Cardiac muscle cell (in vitro differentiated cells and primary cell): ENCODE measurements around the gene RFFL. TPM values are rescaled to one million over a fixed set of nuclear protein-coding genes. Genes with fewer than 3 reads are reported as not detected.
"Not testable (repeated sequence)": the region's sequence is repeated elsewhere in the genome, so short reads cannot be mapped to it uniquely, and the experiment has no call there.

ENCODE experiments used
- DNase-seq, 2 donors: peaks; one replicate each; pipeline versions ENCODE4 v3.0.0 to v3.0.0-alpha.2; 2010 to 2017; ENCODE audit warnings: low read depth in 1 of 2, low spot score in 1 of 2
- H3K27ac ChIP-seq: fragments of 200-600 bp; sonication (generic); 2 replicates; pipeline ENCODE4 v1.5.1; 2016
- H3K27me3 ChIP-seq: fragments of 200-600 bp; sonication (generic); 2 replicates; pipeline ENCODE4 v1.6.0; 2016; ENCODE audit warnings: control low read depth
- H3K36me3 ChIP-seq: fragments of 200-600 bp; sonication (generic); 2 replicates; pipeline ENCODE4 v1.5.1; 2016; ENCODE audit warnings: control low read depth
- H3K4me1 ChIP-seq: fragments of 200-600 bp; sonication (generic); 2 replicates; pipeline ENCODE4 v1.8.1; 2017; ENCODE audit warnings: low read depth, mild to moderate bottlenecking, mixed run types
- H3K4me3 ChIP-seq: fragments of 200-600 bp; sonication (generic); 2 replicates; pipeline ENCODE4 v1.5.1; 2016; ENCODE audit warnings: mild to moderate bottlenecking
- H3K9me3 ChIP-seq: fragments of 200-600 bp; sonication (generic); 2 replicates; pipeline ENCODE4 v1.5.1; 2017; ENCODE audit warnings: low read depth, mild to moderate bottlenecking, control low read depth
- polyA plus RNA-seq: library from polyadenylated mRNA; unstranded; fragments of >200 nt; fragmentation: Nextera tagmentation; extraction: Ambion mirVana; gene quantifications from 2 replicates; pipeline ENCODE4 v1.2.1, GENCODE V29; 2016
- total RNA-seq: library from RNA; depleted of rRNA; stranded (reverse); fragments of >200 nt; gene quantifications from 2 replicates; pipeline ENCODE4 v1.2.3, GENCODE V29; 2016
- TF ChIP-seq, protein P1 (sequence below): IDR thresholded peaks from 2 replicates; pipeline ENCODE4 v1.5.1; 2012; ENCODE audit warnings: low read depth, mild to moderate bottlenecking, low read length

The RFFL gene
- 8.6 and 22.3 TPM in 2 replicates for total RNA-seq
- 3.7 and 4.9 TPM in 2 replicates for polyA plus RNA-seq

DNA sequence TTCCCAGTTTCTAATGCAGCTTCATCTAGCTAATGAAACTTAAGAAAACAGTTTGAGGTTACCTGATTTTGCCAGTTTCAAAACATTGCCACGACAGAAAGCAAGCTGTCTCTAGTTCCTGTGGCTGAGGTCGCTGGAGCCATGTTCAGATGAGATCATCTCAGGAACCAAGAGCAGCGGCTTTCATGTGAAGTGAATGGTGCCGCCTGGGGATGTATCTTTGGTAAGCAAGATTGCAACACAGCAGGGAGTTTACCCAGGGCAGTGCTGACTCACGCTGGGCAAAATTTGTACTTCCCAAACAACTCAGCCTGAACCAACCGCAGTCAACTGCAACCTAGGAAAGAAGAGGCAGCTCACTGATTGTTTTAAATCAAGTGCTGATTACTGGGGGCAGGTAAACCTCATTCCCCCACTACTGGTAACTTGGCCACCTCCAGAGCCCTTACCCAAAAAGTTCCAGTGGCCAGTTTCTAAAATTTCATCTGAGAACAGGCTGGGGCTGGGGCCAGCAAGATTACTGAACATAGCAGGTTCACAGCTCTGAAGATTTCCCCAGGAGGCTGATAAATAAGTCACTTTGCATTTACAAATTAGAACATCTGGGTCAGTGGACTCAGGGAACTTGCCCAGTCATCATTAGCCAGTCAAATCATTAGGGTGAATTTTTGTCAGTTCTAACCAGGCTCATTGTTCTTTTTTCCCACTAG lies at the start of gene RFFL:
TSS of gene RFFL (minus strand) at position 194 of the 710 bp plus-strand sequence. CDS start 37,154 bp downstream, outside the sequence.
- TF ChIP-seq, protein P1, sequence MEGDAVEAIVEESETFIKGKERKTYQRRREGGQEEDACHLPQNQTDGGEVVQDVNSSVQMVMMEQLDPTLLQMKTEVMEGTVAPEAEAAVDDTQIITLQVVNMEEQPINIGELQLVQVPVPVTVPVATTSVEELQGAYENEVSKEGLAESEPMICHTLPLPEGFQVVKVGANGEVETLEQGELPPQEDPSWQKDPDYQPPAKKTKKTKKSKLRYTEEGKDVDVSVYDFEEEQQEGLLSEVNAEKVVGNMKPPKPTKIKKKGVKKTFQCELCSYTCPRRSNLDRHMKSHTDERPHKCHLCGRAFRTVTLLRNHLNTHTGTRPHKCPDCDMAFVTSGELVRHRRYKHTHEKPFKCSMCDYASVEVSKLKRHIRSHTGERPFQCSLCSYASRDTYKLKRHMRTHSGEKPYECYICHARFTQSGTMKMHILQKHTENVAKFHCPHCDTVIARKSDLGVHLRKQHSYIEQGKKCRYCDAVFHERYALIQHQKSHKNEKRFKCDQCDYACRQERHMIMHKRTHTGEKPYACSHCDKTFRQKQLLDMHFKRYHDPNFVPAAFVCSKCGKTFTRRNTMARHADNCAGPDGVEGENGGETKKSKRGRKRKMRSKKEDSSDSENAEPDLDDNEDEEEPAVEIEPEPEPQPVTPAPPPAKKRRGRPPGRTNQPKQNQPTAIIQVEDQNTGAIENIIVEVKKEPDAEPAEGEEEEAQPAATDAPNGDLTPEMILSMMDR, result peak; percentile 26
- Histone ChIP-seq H3K4me3 (no peak within 1 kb of the TSS), H3K27me3 (no peaks in the 10 kb centered on the region), H3K9me3 (no peaks in the 10 kb centered on the region), H3K27ac (peak within 1 kb of the TSS; percentile 37), H3K4me1 (peaks cover 6% of the 10 kb centered on the region), H3K36me3 (no peaks in the 10 kb centered on the region)
- peak; percentile 75 to 98 for DNase-seq

- H3K36me3 ChIP-seq, H3K4me1 ChIP-seq, H3K27me3 ChIP-seq, H3K9me3 ChIP-seq, DNase-seq, H3K27ac ChIP-seq, H3K4me3 ChIP-seq: not testable (repeated sequence)
Measured at GRCh38 chr17:35110791-35111190, 47.3 kb upstream of the RFFL start.

DNA sequence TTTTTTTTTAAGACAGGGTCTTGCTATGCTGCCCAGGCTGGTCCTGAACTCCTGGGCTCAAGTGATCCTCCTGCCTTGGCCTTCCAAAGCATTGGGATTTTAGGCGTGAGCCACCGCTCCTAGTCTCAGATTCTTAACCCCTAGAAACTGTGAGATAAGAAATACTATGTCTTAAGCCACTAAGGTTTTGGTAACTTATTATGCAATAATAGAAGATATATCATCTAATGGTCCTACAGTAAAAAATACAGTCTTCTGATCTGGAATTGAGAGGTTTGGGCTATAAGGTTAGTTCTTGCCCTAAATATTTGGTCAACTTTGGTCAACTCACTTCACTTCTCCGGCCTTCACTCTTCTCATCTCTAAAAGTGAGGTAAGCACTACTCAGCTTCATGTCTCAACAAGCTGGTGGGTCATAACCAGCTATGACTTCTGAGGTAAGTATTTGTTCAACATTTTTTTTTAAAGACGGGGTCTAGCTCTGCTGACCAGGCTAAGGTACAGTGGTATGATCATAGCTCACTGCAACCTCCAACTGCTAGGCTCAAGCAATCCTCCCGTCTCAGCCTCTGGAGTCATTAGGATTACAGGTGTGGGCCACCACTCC lies 41.4 kb upstream of the RFFL start:
- H3K27ac ChIP-seq, result no peak overlapping the region
- no peaks in the 10 kb centered on the region for H3K4me1 ChIP-seq
- TF ChIP-seq, protein P1, result no peak
- H3K27me3 ChIP-seq, result no peaks in the 10 kb centered on the region
- no peak for DNase-seq
- no peak overlapping the region for H3K4me3 ChIP-seq
- peaks cover 7% of the 10 kb centered on the region for H3K36me3 ChIP-seq
- no peaks in the 10 kb centered on the region for H3K9me3 ChIP-seq

GRCh38 chr17:35103271-35103670 lies 39.8 kb upstream of the RFFL start:
- H3K36me3 ChIP-seq, result peaks cover 7% of the 10 kb centered on the region
- TF ChIP-seq, protein P1, result no peak

GRCh38 chr17:35101725-35102124 lies 38.2 kb upstream of the RFFL start:
- TF ChIP-seq, protein P1, result no peak
- DNase-seq, result no peak
- H3K27ac ChIP-seq, result no peak overlapping the region
- H3K4me3 ChIP-seq, result no peak overlapping the region
- H3K27me3 ChIP-seq, result no peaks in the 10 kb centered on the region
- no peaks in the 10 kb centered on the region for H3K4me1 ChIP-seq
- H3K36me3 ChIP-seq, result peaks cover 7% of the 10 kb centered on the region
- H3K9me3 ChIP-seq, result no peaks in the 10 kb centered on the region

More at GRCh38 chr17:35103271-35103670, 39.8 kb upstream of the RFFL start:
- Histone ChIP-seq H3K4me3 (no peak overlapping the region), H3K9me3 (no peaks in the 10 kb centered on the region), H3K4me1 (no peaks in the 10 kb centered on the region), H3K27ac (no peak overlapping the region), H3K27me3 (no peaks in the 10 kb centered on the region)
- no peak for DNase-seq

DNA sequence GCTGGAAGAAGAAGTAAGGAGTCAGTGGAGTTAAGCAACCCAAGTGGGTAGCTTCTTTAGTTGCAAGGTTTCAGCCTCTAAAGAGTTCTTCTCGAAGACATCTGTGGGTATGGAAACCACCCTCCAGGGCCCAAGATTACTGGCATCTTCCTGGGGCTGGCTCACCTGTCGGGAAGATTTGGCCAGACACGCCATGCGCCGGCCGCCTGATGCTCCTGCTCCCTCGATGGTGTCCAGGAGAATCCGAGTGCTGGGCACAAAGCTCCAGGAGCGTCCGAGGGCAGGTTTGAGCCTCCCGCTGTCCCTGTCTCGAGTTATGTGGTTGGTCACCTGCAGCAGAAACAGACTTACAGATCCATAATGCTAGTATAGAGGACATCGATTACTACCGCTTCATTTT lies 37.5 kb upstream of the RFFL start:
- TF ChIP-seq, protein P1, result no peak
- no peaks in the 10 kb centered on the region for H3K9me3 ChIP-seq
- no peaks in the 10 kb centered on the region for H3K4me1 ChIP-seq
- H3K27me3 ChIP-seq, result no peaks in the 10 kb centered on the region
- H3K4me3 ChIP-seq, result no peak overlapping the region
- peaks cover 6% of the 10 kb centered on the region for H3K36me3 ChIP-seq
- H3K27ac ChIP-seq, result no peak overlapping the region
- no peak for DNase-seq
